ENCODE measurements around the gene KTN1. TPM values are rescaled to one million over a fixed set of nuclear protein-coding genes. Genes with fewer than 3 reads are reported as not detected.

Gene KTN1
- total RNA-seq, 6 experiments from 2014 or later = 135 to 175 (median 148) TPM

DNA sequence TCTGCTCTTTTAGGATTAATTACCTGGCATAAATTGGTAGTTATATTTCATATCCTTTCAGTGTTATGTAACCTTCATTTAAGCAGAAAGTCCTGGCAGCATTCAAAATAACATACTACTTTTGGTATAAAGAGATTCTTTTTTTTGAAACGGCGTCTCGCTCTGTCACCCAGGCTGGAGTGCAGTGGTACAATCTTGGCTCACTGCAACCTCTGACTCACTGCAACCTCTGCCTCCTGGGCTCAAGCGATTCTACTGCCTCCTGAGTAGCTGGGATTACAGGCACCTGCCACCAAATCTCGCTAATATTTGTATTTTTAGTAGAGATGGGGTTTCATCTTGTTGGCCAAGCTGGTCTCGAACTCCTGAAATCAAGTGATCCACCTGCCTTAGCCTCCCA is 9.2 kb downstream of the KTN1 start:
- no peaks in the 10 kb centered on the region for H3K27me3 Mint-ChIP-seq (ENCODE audit: insufficient read depth)
- DNase-seq = no peak
- H3K9me3 Mint-ChIP-seq = no peaks in the 10 kb centered on the region
- no peak overlapping the region for H3K4me3 Mint-ChIP-seq
- H3K27ac Mint-ChIP-seq = no peak overlapping the region
- H3K4me1 Mint-ChIP-seq (ENCODE audit: low read depth) = peaks cover 45% of the 10 kb centered on the region
- no peak for TF ChIP-seq CTCF (IDR thresholded peaks at IDR 0.05)
- peaks cover 8% of the 10 kb centered on the region; the same call in 1 of the 2 replicates for H3K36me3 Mint-ChIP-seq (ENCODE audit: low read depth)

DNA sequence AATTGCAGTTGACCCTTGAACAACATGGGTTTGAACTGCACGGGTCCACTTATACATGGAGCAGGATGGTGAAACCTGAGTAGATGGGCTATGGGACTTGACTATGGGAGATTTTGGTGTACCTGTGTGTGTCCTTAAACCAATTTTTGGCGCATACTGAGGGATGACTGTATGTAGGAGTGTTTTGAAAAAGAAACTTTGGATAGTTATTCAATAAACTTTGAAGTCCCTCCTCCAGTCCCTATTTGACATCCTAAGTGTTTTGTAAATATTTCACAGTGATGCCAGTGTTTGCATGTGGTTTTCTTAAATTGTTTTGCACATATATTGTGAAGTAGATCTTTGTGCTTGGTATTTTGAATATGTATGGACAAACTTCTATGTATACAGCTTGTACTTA is 12.4 kb downstream of the KTN1 start:
- no peak for DNase-seq
- Mint-ChIP-seq H3K4me3 (no peak overlapping the region), H3K27ac (peak overlapping the region; percentile 24; the same call in 1 of the 2 replicates), H3K9me3 (no peaks in the 10 kb centered on the region), H3K27me3 (ENCODE audit: insufficient read depth) (no peaks in the 10 kb centered on the region; the same call in 1 of the 2 replicates), H3K36me3 (ENCODE audit: low read depth) (peaks cover 12% of the 10 kb centered on the region), H3K4me1 (ENCODE audit: low read depth) (peaks cover 61% of the 10 kb centered on the region)
- no peak for TF ChIP-seq CTCF (IDR thresholded peaks at IDR 0.05)

GRCh38 chr14:55593698-55594097 is 13.7 kb downstream of the KTN1 start:
- no peaks in the 10 kb centered on the region for H3K9me3 Mint-ChIP-seq
- H3K36me3 Mint-ChIP-seq (ENCODE audit: low read depth) = peaks cover 14% of the 10 kb centered on the region
- no peak overlapping the region for H3K4me3 Mint-ChIP-seq
- peak overlapping the region; percentile 17; the same call in 1 of the 2 replicates for H3K27ac Mint-ChIP-seq
- no peaks in the 10 kb centered on the region; the same call in 1 of the 2 replicates for H3K27me3 Mint-ChIP-seq (ENCODE audit: insufficient read depth)
- DNase-seq = no peak
- TF ChIP-seq CTCF (IDR thresholded peaks at IDR 0.05) = no peak
- H3K4me1 Mint-ChIP-seq (ENCODE audit: low read depth) = peaks cover 56% of the 10 kb centered on the region

GRCh38 chr14:55599250-55599879 is 19.4 kb downstream of the KTN1 start:
- H3K27ac Mint-ChIP-seq = no peak overlapping the region
- H3K9me3 Mint-ChIP-seq = no peaks in the 10 kb centered on the region
- no peak overlapping the region for H3K4me3 Mint-ChIP-seq
- peaks cover 23% of the 10 kb centered on the region for H3K4me1 Mint-ChIP-seq (ENCODE audit: low read depth)
- DNase-seq = no peak
- peaks cover 16% of the 10 kb centered on the region for H3K36me3 Mint-ChIP-seq (ENCODE audit: low read depth)
- no peaks in the 10 kb centered on the region; the same call in 1 of the 2 replicates for H3K27me3 Mint-ChIP-seq (ENCODE audit: insufficient read depth)
- TF ChIP-seq CTCF (IDR thresholded peaks at IDR 0.05) = no peak

GRCh38 chr14:55600784-55601561 is 21.0 kb downstream of the KTN1 start:
- Mint-ChIP-seq H3K27ac (peak overlapping the region; percentile 84), H3K9me3 (no peaks in the 10 kb centered on the region), H3K27me3 (ENCODE audit: insufficient read depth) (no peaks in the 10 kb centered on the region; the same call in 1 of the 2 replicates), H3K4me3 (peak overlapping the region; percentile 54), H3K36me3 (ENCODE audit: low read depth) (peaks cover 12% of the 10 kb centered on the region), H3K4me1 (ENCODE audit: low read depth) (peaks cover 15% of the 10 kb centered on the region)
- DNase-seq = peak; percentile 60
- TF ChIP-seq CTCF (IDR thresholded peaks at IDR 0.05) = no peak
